ENCODE results near the gene PYCARD. TPM values are rescaled to one million over a fixed set of nuclear protein-coding genes. Genes with fewer than 3 reads are reported as not detected.

The PYCARD gene
- total and polyA plus RNA-seq, 2 experiments from 2014 or later = 24.3 to 28.1 TPM

- no peaks in the 10 kb centered on the region for H3K27me3 ChIP-seq (replicated peaks; ENCODE audit: insufficient read depth)
- no peaks in the 10 kb centered on the region for H3K9me3 ChIP-seq (ENCODE audit: low read depth)
- no peak overlapping the region for H3K4me3 ChIP-seq
- no peaks in the 10 kb centered on the region for H3K9me2 ChIP-seq (ENCODE audit: insufficient read depth)
- H3K36me3 ChIP-seq (ENCODE audit: low read depth) = peaks cover 84% of the 10 kb centered on the region
- H4K20me1 ChIP-seq (ENCODE audit: insufficient read depth) = no peaks in the 10 kb centered on the region
- in situ Hi-C loops (cut with MboI) = no loop called here
- H3K79me2 ChIP-seq (ENCODE audit: insufficient read depth) = peaks cover 67% of the 10 kb centered on the region
- H3F3A ChIP-seq (ENCODE audit: insufficient read depth) = peaks cover 98% of the 10 kb centered on the region
- no peak overlapping the region for H2AFZ ChIP-seq
- no peak overlapping the region for H3K27ac ChIP-seq
- DNase-seq = no peak
- H3K4me1 ChIP-seq (ENCODE audit: insufficient read depth) = no peaks in the 10 kb centered on the region
- WGBS, 2 experiments (ENCODE audit: low coverage in 1 of 2, low lambda C conversion rate in 2 of 2, missing lambda C conversion rate in 2 of 2) = 79 to 83% methylated on average over 2 of the region's 2 CpGs
- TF ChIP-seq EZH2phosphoT487 (IDR thresholded peaks at IDR 0.05; ENCODE audit: insufficient read depth, low read depth) (no peak), EZH2 (IDR thresholded peaks at IDR 0.05; ENCODE audit: insufficient read depth, poor library complexity, severe bottlenecking) (no peak)
- no peak overlapping the region for H3K4me2 ChIP-seq (ENCODE audit: unreplicated experiment)
- H3K9ac ChIP-seq = no peak overlapping the region
Observed at GRCh38 chr16:31193874-31194273, 8.7 kb downstream of the PYCARD start.

GRCh38 chr16:31192856-31193642 is 9.5 kb downstream of the PYCARD start:
- no peak overlapping the region for H3K9ac ChIP-seq
- no peaks in the 10 kb centered on the region for H3K4me1 ChIP-seq (ENCODE audit: insufficient read depth)
- H3K27me3 ChIP-seq (replicated peaks; ENCODE audit: insufficient read depth) = no peaks in the 10 kb centered on the region
- H3K36me3 ChIP-seq (ENCODE audit: low read depth) = peaks cover 93% of the 10 kb centered on the region
- H3K9me2 ChIP-seq (ENCODE audit: insufficient read depth) = no peaks in the 10 kb centered on the region
- peaks cover 75% of the 10 kb centered on the region for H3K79me2 ChIP-seq (ENCODE audit: insufficient read depth)
- no peak overlapping the region for H3K27ac ChIP-seq
- no peak for DNase-seq
- TF ChIP-seq EZH2 (IDR thresholded peaks at IDR 0.05; ENCODE audit: insufficient read depth, poor library complexity, severe bottlenecking) (no peak), EZH2phosphoT487 (IDR thresholded peaks at IDR 0.05; ENCODE audit: insufficient read depth, low read depth) (no peak)
- no peaks in the 10 kb centered on the region for H4K20me1 ChIP-seq (ENCODE audit: insufficient read depth)
- WGBS, 2 experiments (ENCODE audit: low coverage in 1 of 2, low lambda C conversion rate in 2 of 2, missing lambda C conversion rate in 2 of 2) = 93 to 95% methylated on average over 16 of the region's 16 CpGs
- in situ Hi-C loops (cut with MboI) = no loop called here
- H3F3A ChIP-seq (ENCODE audit: insufficient read depth) = peaks cover 98% of the 10 kb centered on the region
- H3K4me2 ChIP-seq (ENCODE audit: unreplicated experiment) = no peak overlapping the region
- no peaks in the 10 kb centered on the region for H3K9me3 ChIP-seq (ENCODE audit: low read depth)
- H3K4me3 ChIP-seq = no peak overlapping the region
- H2AFZ ChIP-seq = no peak overlapping the region

GRCh38 chr16:31191697-31192428 is 10.7 kb downstream of the PYCARD start:
- Histone ChIP-seq H3K36me3 (ENCODE audit: low read depth) (peaks cover 100% of the 10 kb centered on the region), H4K20me1 (ENCODE audit: insufficient read depth) (peaks cover 3% of the 10 kb centered on the region; the same call in 1 of the 2 replicates), H3K27ac (no peak overlapping the region), H3F3A (ENCODE audit: insufficient read depth) (peaks cover 99% of the 10 kb centered on the region), H3K9me2 (ENCODE audit: insufficient read depth) (no peaks in the 10 kb centered on the region), H3K27me3 (replicated peaks; ENCODE audit: insufficient read depth) (no peaks in the 10 kb centered on the region), H3K4me1 (ENCODE audit: insufficient read depth) (no peaks in the 10 kb centered on the region), H3K79me2 (ENCODE audit: insufficient read depth) (peaks cover 87% of the 10 kb centered on the region), H3K4me2 (ENCODE audit: unreplicated experiment) (no peak overlapping the region), H3K9me3 (ENCODE audit: low read depth) (no peaks in the 10 kb centered on the region), H3K9ac (no peak overlapping the region), H3K4me3 (no peak overlapping the region), H2AFZ (no peak overlapping the region)
- 82 to 83% methylated on average over 5 of the region's 5 CpGs for WGBS, 2 experiments (ENCODE audit: low coverage in 1 of 2, low lambda C conversion rate in 2 of 2, missing lambda C conversion rate in 2 of 2)
- TF ChIP-seq EZH2 (IDR thresholded peaks at IDR 0.05; ENCODE audit: insufficient read depth, poor library complexity, severe bottlenecking) (no peak), EZH2phosphoT487 (IDR thresholded peaks at IDR 0.05; ENCODE audit: insufficient read depth, low read depth) (no peak)
- DNase-seq = no peak
- in situ Hi-C loops (cut with MboI) = no loop called here

- Histone ChIP-seq H3K9me3 (ENCODE audit: low read depth) (no peaks in the 10 kb centered on the region), H3K27ac (0 out of 2 replicates have a peak overlapping the region, but pooled peaks have one; percentile 4), H4K20me1 (ENCODE audit: insufficient read depth) (peaks cover 12% of the 10 kb centered on the region), H3K4me3 (no peak overlapping the region), H3K36me3 (ENCODE audit: low read depth) (peaks cover 100% of the 10 kb centered on the region), H3K9me2 (ENCODE audit: insufficient read depth) (no peaks in the 10 kb centered on the region), H3F3A (ENCODE audit: insufficient read depth) (peaks cover 100% of the 10 kb centered on the region), H3K4me2 (ENCODE audit: unreplicated experiment) (no peak overlapping the region), H3K9ac (no peak overlapping the region), H2AFZ (no peak overlapping the region), H3K4me1 (ENCODE audit: insufficient read depth) (no peaks in the 10 kb centered on the region), H3K79me2 (ENCODE audit: insufficient read depth) (peaks cover 90% of the 10 kb centered on the region), H3K27me3 (replicated peaks; ENCODE audit: insufficient read depth) (no peaks in the 10 kb centered on the region)
- TF ChIP-seq EZH2phosphoT487 (IDR thresholded peaks at IDR 0.05; ENCODE audit: insufficient read depth, low read depth) (no peak), EZH2 (IDR thresholded peaks at IDR 0.05; ENCODE audit: insufficient read depth, poor library complexity, severe bottlenecking) (no peak)
- DNase-seq = no peak
- in situ Hi-C loops (cut with MboI) = no loop called here
- WGBS, 2 experiments (ENCODE audit: low coverage in 1 of 2, low lambda C conversion rate in 2 of 2, missing lambda C conversion rate in 2 of 2) = 96 to 98% methylated on average over 17 of the region's 17 CpGs
Observed at GRCh38 chr16:31190818-31191444, 11.6 kb downstream of the PYCARD start.

All from GM23248 (cell line).